Activated naive CD4-positive, alpha-beta T cell treated with anti-CD3 and anti-CD28 coated beads, Interleukin-2, amount 50 U/mL, for 16 hours (primary cell): Measurements from ENCODE around the gene AKR1C1.
"Not testable (repeated sequence)": the region's sequence is repeated elsewhere in the genome, so short reads cannot be mapped to it uniquely, and the experiment has no call there.

Experiments
- DNase-seq: peaks from one replicate; pipeline ENCODE4 v3.0.0-alpha.2; 2020

Gene AKR1C1

DNA sequence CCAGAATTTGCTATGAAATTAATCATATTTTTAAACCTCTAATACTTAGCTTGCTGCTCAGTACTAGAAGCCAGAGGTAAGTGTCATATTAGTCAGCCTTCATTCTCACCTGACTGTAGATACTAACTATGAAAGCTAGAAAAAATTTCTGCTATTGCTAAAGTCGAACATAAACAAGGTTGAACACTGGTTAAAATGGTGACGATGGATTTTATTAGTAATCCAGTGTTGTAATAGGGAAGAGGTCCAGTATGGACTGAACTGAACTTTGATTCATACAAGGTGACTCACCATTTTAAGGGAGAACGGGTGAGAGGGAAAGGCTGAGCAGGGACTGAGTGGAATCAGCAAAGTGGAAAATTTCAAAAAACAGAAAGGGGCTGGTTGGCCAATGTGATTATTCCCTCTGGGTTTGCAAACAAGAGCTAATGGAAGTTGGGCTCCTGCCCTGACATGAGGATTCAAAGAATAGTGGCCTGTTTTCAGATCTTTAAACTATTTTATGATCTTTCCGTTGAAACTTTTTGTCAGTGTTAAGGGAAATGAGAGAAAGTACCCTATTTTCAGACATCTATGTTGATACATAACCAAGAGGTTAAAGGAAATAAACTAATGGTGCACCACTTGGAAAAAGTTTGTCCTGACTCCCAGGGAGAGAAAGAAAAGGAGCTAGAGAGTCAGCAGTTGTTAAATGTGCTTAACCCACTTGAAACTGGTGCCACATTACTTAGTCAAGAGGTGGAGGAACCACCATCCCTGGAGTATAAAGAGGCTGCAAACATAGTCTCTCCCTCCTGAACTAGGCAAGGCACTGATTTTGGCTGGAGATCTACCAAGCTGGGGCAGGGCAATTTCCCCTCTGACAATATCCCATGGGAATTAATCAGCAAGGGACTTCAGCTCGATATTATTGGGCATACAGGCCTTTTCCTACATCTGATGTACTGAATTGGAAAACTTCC is 15.3 kb upstream of the AKR1C1 start:
- no peak for DNase-seq

DNA sequence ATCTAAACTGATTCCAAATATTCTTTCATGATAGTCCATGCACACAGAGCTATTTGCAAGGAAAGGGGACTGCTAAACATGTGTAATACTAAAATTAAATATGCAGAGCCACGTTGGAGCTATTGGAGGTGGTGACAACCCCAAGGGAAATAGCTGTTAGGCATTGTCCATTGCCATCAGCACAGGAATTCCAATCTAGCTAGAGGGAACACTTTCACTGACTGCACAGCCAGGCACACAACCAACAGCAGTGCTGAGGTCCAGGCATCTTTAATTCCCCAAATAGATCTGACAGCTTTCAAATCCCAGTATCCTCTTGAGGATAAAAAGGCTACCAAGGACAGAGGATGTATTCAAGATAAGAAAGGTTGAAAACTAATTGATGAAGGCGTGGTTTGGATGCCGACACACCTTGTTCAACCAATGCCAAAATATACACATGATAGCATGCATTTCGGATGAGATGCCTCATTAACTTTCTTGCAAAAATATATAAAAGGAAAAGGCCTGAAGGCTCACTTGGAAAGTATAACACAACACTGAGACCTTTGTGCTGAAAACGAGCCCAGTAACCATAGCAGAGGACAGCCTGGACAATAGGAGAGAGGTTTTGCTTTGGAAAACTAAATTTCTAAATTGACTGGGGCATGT is 11.6 kb upstream of the AKR1C1 start:
- DNase-seq = not testable (repeated sequence)

- no peak for DNase-seq
Measured at GRCh38 chr10:4953405-4953804, 9.8 kb upstream of the AKR1C1 start.

DNA sequence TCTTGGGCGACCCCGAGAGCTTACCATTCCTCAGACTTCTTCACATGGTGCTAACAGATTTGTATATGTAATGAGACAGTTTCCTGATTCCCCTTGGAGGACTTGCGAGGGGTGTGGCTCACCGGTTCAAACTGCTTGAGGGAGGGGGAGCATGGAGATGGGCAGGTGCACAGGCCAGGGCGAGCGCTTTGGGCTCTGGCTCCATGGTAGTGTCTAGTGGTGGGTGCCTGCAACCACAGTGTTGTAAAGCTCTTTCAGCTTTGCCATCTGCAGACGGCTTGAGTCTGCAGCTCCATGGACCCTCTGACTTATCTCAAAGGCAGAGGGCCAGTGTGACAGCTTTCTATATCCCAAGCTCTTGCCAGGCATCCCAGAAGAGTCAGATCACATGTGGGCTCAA is 7.1 kb upstream of the AKR1C1 start:
- DNase-seq = not testable (repeated sequence)

GRCh38 chr10:4956955-4957645 is 6.1 kb upstream of the AKR1C1 start:
- DNase-seq = not testable (repeated sequence)

GRCh38 chr10:4961558-4961957 is 1.7 kb upstream of the AKR1C1 start:
- DNase-seq = not testable (repeated sequence)

DNA sequence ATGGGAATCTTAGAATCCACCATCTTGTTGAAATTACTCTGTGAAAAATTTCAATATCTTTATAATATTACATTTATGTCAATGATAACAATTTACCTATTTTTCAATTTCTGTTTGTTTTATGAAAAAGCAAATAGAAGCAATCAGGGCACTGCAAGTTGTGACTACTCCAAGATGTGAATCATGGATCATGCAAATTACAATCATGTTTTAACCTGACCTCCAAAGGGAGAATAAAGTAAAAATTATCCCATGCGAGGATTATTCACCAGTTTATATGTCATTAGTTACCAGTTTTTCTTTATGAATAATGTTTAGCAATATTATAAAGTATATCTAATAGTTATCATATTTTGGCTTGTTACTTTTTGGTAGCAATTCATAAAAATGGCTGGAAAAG is 907 bp upstream of the AKR1C1 start:
- DNase-seq = not testable (repeated sequence)

DNA sequence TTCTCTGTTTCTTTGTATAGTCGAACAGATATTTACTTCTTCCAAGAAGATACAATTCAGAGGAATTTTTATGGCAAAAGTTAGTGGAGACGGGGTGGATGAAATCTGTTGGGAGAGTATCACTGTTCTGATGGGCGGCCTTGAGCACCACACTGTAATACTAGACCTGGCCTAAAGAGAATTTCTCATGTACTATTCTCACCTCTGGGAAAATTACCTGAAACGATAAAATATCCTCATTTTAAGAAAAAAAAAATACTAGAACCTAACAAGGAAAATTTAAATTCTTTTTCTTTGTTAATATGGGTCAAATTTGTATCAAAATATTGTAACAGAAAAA is 570 bp downstream of the AKR1C1 start:
- DNase-seq = not testable (repeated sequence)

DNA sequence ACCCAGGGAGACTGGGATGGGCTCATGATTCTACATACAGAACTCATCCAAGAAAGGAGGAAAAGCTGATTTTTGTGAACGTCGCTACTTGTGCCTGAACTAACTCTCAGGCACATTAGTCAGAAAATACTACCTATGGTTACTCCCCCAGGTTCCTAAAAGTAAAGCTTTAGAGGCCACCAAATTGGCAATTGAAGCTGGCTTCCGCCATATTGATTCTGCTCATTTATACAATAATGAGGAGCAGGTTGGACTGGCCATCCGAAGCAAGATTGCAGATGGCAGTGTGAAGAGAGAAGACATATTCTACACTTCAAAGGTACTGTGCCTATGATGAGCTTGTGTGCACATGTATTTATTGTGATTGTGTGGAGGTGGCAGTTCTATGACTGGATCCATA is 2.5 kb downstream of the AKR1C1 start:
- not testable (repeated sequence) for DNase-seq

- DNase-seq = not testable (repeated sequence)
Measured at GRCh38 chr10:4967189-4967588, 4.0 kb downstream of the AKR1C1 start.

DNA sequence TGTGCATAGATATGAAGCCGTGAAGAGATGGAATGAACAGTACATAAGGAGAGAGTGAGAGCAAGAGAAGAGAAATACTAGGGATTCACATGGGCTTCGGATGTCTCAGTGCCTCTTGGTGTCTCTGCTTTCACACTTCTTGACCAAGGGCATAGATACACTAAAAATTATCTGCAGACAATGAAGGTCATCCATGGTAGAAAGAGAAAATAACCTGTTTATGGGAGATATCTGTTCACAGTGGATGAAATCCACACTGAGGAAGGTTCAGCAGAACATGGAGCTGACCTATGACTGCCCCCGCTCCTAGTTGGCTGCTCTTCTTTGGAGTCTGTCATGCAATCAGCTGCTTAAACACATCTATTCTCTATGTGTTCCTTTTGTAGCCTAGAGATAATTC is 6.1 kb downstream of the AKR1C1 start:
- DNase-seq = not testable (repeated sequence)

DNA sequence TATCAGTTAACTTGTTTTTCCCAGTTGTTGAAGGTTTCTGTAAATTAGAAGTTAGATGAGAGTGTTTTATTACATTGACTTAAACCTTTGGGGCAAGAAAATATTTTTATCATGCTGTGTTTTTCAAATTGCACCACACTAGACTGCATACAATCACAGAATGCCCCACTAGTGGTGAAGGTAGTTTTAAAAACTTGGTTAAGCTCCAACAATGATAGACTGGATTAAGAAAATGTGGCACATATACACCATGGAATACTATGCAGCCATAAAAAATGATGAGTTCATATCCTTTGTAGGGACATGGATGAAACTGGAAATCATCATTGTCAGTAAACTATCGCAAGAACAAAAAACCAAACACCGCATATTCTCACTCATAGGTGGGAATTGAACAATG is 7.1 kb downstream of the AKR1C1 start:
- not testable (repeated sequence) for DNase-seq

GRCh38 chr10:4972369-4973142 is 9.3 kb downstream of the AKR1C1 start:
- DNase-seq = not testable (repeated sequence)

GRCh38 chr10:4973294-4973693 is 10.1 kb downstream of the AKR1C1 start:
- not testable (repeated sequence) for DNase-seq

GRCh38 chr10:4974400-4974799 is 11.2 kb downstream of the AKR1C1 start:
- not testable (repeated sequence) for DNase-seq

- no peak for DNase-seq
Measured at GRCh38 chr10:4977025-4977424, 13.8 kb downstream of the AKR1C1 start.

DNA sequence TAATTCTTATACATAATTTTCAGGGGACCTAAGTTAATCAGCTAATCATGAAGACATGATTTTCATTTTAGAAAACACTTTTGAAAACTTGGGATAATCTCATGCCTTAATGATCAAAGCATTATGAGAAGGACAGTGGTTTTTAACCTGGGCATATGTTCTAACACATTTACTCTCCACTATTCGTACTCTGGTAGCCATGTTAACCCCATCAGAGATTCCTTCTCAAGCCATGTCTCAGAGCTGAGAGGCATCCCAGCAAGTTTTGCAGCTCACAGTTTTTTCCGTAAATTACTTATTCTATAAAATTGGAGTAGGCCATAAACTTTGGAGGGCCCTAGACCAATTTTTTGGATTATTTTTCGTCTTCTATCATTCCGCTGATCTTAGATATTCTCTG is 15.7 kb downstream of the AKR1C1 start:
- no peak for DNase-seq

DNA sequence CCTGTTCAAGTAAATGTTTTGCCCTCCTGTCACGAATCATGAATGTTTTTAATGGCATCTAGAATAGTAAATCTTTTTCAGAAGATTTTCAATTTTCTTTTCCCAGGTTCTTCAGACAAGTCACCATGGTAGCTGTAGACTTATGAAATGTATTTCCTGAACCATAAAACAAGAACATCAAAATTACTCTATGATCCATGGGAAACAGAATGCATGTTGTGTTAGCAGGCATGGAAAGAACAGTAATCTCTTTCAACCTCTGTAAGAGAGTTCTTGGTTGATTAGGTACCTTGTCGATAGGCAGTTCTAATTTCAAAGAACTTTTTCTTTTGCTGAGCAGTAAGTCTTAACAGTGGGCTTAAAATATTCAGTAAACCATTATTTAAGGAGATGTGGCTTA is 17.6 kb downstream of the AKR1C1 start:
- no peak for DNase-seq

- DNase-seq = no peak
Measured at GRCh38 chr10:4981722-4982471, 18.7 kb downstream of the AKR1C1 start.

DNA sequence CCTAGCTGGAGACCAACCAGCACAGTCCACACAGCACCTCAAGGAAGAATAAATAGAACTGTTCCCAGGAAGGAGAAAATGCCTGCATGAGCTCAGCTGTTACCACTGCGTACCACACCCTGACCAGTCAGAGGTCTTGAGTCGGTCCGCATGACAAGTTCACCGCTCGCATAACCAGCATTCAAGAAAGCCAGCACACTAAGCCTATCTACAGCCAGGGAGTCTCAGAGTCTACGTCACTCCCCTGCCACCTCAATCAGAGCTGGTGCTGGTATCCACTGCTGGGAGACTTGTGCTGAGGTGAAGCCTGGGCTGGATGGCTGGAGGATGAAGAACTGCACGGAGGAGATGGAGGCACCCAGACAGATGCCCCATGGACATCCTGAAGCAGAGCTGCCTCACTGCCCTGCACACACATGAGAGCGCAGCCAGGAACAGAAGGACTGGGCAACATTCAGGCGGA is 19.6 kb downstream of the AKR1C1 start:
- DNase-seq = no peak

DNA sequence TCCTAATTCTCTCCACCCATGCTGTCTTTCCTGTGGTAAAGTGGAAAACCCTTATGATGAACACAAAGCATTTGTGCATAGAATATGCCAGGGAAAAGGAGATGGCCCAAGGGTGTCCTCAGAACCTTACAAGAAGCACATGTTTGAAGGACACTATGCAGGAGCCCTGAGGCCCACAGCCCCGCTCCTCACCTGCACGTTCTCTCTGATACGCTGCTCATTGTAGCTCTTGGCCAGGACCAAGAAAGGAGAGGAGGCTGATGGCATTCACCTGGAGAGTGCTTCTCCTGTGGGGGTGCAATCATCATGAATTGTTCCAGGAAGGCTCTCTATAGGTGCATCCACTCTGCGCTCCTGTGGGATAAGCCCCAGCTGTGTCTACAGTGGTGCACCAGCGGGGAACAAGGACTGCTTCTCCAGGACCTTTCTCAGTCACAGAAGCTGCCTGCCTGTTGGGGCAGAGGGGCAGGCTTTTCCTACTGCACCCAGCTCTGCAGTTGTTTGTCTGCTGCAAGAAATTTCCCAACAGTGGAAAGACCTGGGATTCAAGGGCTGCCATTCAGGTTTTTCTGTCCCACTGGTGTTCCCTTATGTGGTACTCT is 20.5 kb downstream of the AKR1C1 start:
- DNase-seq = no peak
